Measurements from ENCODE around the gene BEND5. TPM values are rescaled to one million over a fixed set of nuclear protein-coding genes. Genes with fewer than 3 reads are reported as not detected.

BEND5 gene
- total and polyA plus RNA-seq, 4 donors = 9.1 to 41.6 (median 27.6) TPM

DNA sequence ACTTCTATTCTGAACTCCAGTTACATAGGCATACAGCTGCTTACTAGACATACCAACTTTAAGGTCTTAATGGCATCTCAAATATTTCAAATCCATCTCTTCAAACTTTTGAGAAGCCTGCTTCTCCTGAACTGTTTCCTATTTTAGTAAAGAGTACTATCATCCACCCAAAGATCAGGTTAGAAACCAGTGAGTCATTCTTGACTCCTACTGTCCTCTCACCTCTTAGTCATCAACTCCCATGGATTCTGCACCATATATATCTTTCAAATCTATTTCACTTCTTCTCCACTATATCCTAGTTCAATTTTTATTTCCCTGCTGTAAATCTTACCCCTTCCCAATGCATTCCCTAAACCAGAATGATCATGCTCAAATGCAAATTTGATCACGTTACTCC lies 18.1 kb upstream of the BEND5 start:
- no peak for DNase-seq (ENCODE audit: low read depth in 4 of 6, low spot score in 6 of 6)
- Histone ChIP-seq H3K9me3 (ENCODE audit: control insufficient read depth, insufficient read depth, low read length) (no peaks in the 10 kb centered on the region), H3K27ac (ENCODE audit: low read depth, low read length) (no peak overlapping the region), H3K4me1 (ENCODE audit: control insufficient read depth, insufficient read depth, low read length) (no peaks in the 10 kb centered on the region), H3K4me3 (ENCODE audit: low read depth, low read length) (no peak overlapping the region), H3K36me3 (ENCODE audit: control insufficient read depth, insufficient read depth, low read length) (no peaks in the 10 kb centered on the region), H3K27me3 (ENCODE audit: control insufficient read depth, insufficient read depth, low read length) (no peaks in the 10 kb centered on the region)
- WGBS (ENCODE audit: insufficient coverage) = 0% methylated on average over 1 of the region's 1 CpG

DNA sequence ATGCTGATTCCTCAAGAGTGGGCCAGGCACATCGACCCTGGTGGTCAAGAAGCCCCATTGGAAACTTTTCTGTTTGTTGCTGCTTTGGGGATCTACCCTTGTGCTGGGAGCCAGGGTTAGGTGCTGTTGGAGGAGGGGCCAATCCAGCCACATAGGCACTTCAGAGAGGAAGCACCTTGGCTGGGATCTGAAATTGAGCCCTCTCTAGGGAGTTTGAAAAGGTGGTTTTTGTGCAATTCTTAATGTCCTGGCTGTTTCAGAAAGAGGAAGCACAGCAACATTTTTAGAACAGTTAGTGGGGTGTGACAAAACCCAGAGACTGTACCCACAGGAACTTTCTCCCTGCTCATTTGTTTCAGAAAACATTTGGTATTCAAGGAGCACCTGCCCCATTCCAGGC lies 17.2 kb upstream of the BEND5 start:
- no peak overlapping the region for H3K4me3 ChIP-seq (ENCODE audit: low read depth, low read length)
- no peaks in the 10 kb centered on the region for H3K27me3 ChIP-seq (ENCODE audit: control insufficient read depth, insufficient read depth, low read length)
- H3K36me3 ChIP-seq (ENCODE audit: control insufficient read depth, insufficient read depth, low read length) = no peaks in the 10 kb centered on the region
- no peaks in the 10 kb centered on the region for H3K9me3 ChIP-seq (ENCODE audit: control insufficient read depth, insufficient read depth, low read length)
- no peak overlapping the region for H3K27ac ChIP-seq (ENCODE audit: low read depth, low read length)
- WGBS (ENCODE audit: insufficient coverage) = 67% methylated on average over 1 of the region's 1 CpG
- H3K4me1 ChIP-seq (ENCODE audit: control insufficient read depth, insufficient read depth, low read length) = no peaks in the 10 kb centered on the region
- no peak for DNase-seq (ENCODE audit: low read depth in 4 of 6, low spot score in 6 of 6)

- WGBS (ENCODE audit: insufficient coverage) = 62% methylated on average over 1 of the region's 1 CpG
- no peaks in the 10 kb centered on the region for H3K27me3 ChIP-seq (ENCODE audit: control insufficient read depth, insufficient read depth, low read length)
- no peaks in the 10 kb centered on the region for H3K4me1 ChIP-seq (ENCODE audit: control insufficient read depth, insufficient read depth, low read length)
- no peak overlapping the region for H3K27ac ChIP-seq (ENCODE audit: low read depth, low read length)
- H3K9me3 ChIP-seq (ENCODE audit: control insufficient read depth, insufficient read depth, low read length) = no peaks in the 10 kb centered on the region
- peak in 1 of 6 donors; percentile 54 for DNase-seq (ENCODE audit: low read depth in 4 of 6, low spot score in 6 of 6)
- no peaks in the 10 kb centered on the region for H3K36me3 ChIP-seq (ENCODE audit: control insufficient read depth, insufficient read depth, low read length)
- H3K4me3 ChIP-seq (ENCODE audit: low read depth, low read length) = no peak overlapping the region
These were observed 16.3 kb upstream of the BEND5 start for GRCh38 chr1:48792961-48793360.

DNA sequence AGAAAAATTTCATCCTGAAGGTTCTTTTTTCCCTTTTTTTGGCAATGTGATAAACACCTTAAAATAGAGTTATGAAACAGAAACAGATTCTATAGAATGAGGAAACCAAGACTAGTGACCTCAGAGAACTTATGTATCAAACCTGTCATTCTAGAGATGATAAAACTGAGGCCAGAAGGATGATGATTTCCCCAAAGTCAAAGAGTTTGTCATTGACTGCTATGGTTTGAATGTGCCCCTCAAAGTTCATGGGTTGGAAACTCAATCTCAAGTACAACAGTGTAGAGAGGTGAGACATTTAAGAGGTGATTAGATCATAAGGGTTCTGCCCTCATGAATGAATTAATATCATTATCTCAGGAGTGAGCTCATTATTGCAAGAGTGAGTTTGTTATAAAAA lies 13.7 kb upstream of the BEND5 start:
- Histone ChIP-seq H3K9me3 (ENCODE audit: control insufficient read depth, insufficient read depth, low read length) (no peaks in the 10 kb centered on the region), H3K4me3 (ENCODE audit: low read depth, low read length) (no peak overlapping the region), H3K36me3 (ENCODE audit: control insufficient read depth, insufficient read depth, low read length) (no peaks in the 10 kb centered on the region), H3K4me1 (ENCODE audit: control insufficient read depth, insufficient read depth, low read length) (no peaks in the 10 kb centered on the region), H3K27me3 (ENCODE audit: control insufficient read depth, insufficient read depth, low read length) (no peaks in the 10 kb centered on the region), H3K27ac (ENCODE audit: low read depth, low read length) (no peak overlapping the region)
- no peak for DNase-seq (ENCODE audit: low read depth in 4 of 6, low spot score in 6 of 6)

DNA sequence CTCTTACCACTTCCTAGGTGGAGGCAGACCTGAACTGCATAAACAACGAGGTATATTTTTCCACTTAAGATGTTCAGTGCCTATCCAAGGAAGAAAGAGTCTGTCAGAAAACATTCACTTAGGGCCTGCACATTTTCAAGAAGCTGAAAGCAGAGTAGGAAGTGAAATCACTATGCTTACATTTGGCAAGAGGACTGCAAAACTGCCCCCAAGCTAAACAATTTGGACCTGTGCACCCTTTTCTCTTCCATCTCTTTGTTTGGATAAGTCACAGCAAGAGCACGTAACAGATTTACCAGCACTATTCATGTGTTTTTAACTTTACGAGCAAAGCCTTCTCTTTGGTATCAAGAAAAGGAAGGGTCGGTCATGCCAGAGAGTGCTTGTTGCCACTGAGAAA lies 13.2 kb upstream of the BEND5 start:
- no CpG with 5 or more reads among the region's 4 CpGs for WGBS (ENCODE audit: insufficient coverage)
- Histone ChIP-seq H3K4me3 (ENCODE audit: low read depth, low read length) (no peak overlapping the region), H3K4me1 (ENCODE audit: control insufficient read depth, insufficient read depth, low read length) (no peaks in the 10 kb centered on the region), H3K36me3 (ENCODE audit: control insufficient read depth, insufficient read depth, low read length) (no peaks in the 10 kb centered on the region), H3K27ac (ENCODE audit: low read depth, low read length) (peak overlapping the region; percentile 42), H3K9me3 (ENCODE audit: control insufficient read depth, insufficient read depth, low read length) (no peaks in the 10 kb centered on the region), H3K27me3 (ENCODE audit: control insufficient read depth, insufficient read depth, low read length) (no peaks in the 10 kb centered on the region)
- peak in 1 of 6 donors; percentile 57 for DNase-seq (ENCODE audit: low read depth in 4 of 6, low spot score in 6 of 6)

- Histone ChIP-seq H3K27ac (ENCODE audit: low read depth, low read length) (no peak overlapping the region), H3K9me3 (ENCODE audit: control insufficient read depth, insufficient read depth, low read length) (no peaks in the 10 kb centered on the region), H3K36me3 (ENCODE audit: control insufficient read depth, insufficient read depth, low read length) (no peaks in the 10 kb centered on the region), H3K4me3 (ENCODE audit: low read depth, low read length) (no peak overlapping the region), H3K4me1 (ENCODE audit: control insufficient read depth, insufficient read depth, low read length) (no peaks in the 10 kb centered on the region), H3K27me3 (ENCODE audit: control insufficient read depth, insufficient read depth, low read length) (no peaks in the 10 kb centered on the region)
- DNase-seq (ENCODE audit: low read depth in 4 of 6, low spot score in 6 of 6) = no peak
- WGBS (ENCODE audit: insufficient coverage) = no CpG with 5 or more reads among the region's 1 CpG
These were observed 9.2 kb upstream of the BEND5 start for GRCh38 chr1:48785869-48786268.

- H3K27ac ChIP-seq (ENCODE audit: low read depth, low read length) = no peak overlapping the region
- DNase-seq (ENCODE audit: low read depth in 4 of 6, low spot score in 6 of 6) = no peak
- no peak overlapping the region for H3K4me3 ChIP-seq (ENCODE audit: low read depth, low read length)
- H3K9me3 ChIP-seq (ENCODE audit: control insufficient read depth, insufficient read depth, low read length) = no peaks in the 10 kb centered on the region
- no peaks in the 10 kb centered on the region for H3K27me3 ChIP-seq (ENCODE audit: control insufficient read depth, insufficient read depth, low read length)
- no peaks in the 10 kb centered on the region for H3K36me3 ChIP-seq (ENCODE audit: control insufficient read depth, insufficient read depth, low read length)
- H3K4me1 ChIP-seq (ENCODE audit: control insufficient read depth, insufficient read depth, low read length) = no peaks in the 10 kb centered on the region
- WGBS (ENCODE audit: insufficient coverage) = 100% methylated on average over 1 of the region's 2 CpGs
These were observed 7.6 kb upstream of the BEND5 start for GRCh38 chr1:48784301-48784700.

GRCh38 chr1:48777219-48777895 lies 666 bp upstream of the BEND5 start:
- H3K4me1 ChIP-seq (ENCODE audit: control insufficient read depth, insufficient read depth, low read length) = peaks cover 11% of the 10 kb centered on the region
- no peaks in the 10 kb centered on the region for H3K9me3 ChIP-seq (ENCODE audit: control insufficient read depth, insufficient read depth, low read length)
- peak overlapping the region; percentile 27 for H3K27ac ChIP-seq (ENCODE audit: low read depth, low read length)
- H3K36me3 ChIP-seq (ENCODE audit: control insufficient read depth, insufficient read depth, low read length) = peaks cover 1% of the 10 kb centered on the region
- 2% methylated on average over 9 of the region's 17 CpGs for WGBS (ENCODE audit: insufficient coverage)
- peak in 4 of 6 donors; percentile 22 to 64 (median 50) for DNase-seq (ENCODE audit: low read depth in 4 of 6, low spot score in 6 of 6)
- H3K4me3 ChIP-seq (ENCODE audit: low read depth, low read length) = peak overlapping the region; percentile 75
- H3K27me3 ChIP-seq (ENCODE audit: control insufficient read depth, insufficient read depth, low read length) = no peaks in the 10 kb centered on the region

- Histone ChIP-seq H3K36me3 (ENCODE audit: control insufficient read depth, insufficient read depth, low read length) (peaks cover 7% of the 10 kb centered on the region), H3K4me1 (ENCODE audit: control insufficient read depth, insufficient read depth, low read length) (peaks cover 16% of the 10 kb centered on the region), H3K9me3 (ENCODE audit: control insufficient read depth, insufficient read depth, low read length) (no peaks in the 10 kb centered on the region), H3K27me3 (ENCODE audit: control insufficient read depth, insufficient read depth, low read length) (no peaks in the 10 kb centered on the region), H3K27ac (ENCODE audit: low read depth, low read length) (peak overlapping the region; percentile 47), H3K4me3 (ENCODE audit: low read depth, low read length) (peak overlapping the region; percentile 75)
- DNase-seq (ENCODE audit: low read depth in 4 of 6, low spot score in 6 of 6) = peak in 1 of 6 donors; percentile 54
- 1% methylated on average over 6 of the region's 7 CpGs for WGBS (ENCODE audit: insufficient coverage)
These were observed 779 bp downstream of the BEND5 start for GRCh38 chr1:48775831-48776392.

DNA sequence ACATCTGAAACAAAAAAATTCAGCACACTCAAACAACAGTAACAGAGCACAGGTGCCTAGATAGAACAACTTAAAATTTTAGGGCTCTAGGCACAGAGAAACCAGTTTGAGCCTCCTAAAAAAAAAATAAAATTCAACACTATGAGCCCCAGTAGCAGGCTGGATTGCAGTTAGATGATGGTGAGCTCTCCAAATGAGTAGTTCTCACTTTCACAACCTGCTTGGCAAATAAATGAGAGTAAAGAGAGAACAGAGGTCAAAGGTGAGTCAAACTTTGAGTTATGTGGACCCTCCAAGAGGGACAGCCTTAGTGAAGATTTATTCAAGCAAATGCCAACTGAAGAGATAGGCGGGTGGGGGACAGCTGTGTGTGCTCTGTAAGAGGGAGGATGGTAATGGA lies 3.6 kb downstream of the BEND5 start:
- Histone ChIP-seq H3K9me3 (ENCODE audit: control insufficient read depth, insufficient read depth, low read length) (no peaks in the 10 kb centered on the region), H3K36me3 (ENCODE audit: control insufficient read depth, insufficient read depth, low read length) (peaks cover 7% of the 10 kb centered on the region), H3K27ac (ENCODE audit: low read depth, low read length) (peak overlapping the region; percentile 4), H3K4me1 (ENCODE audit: control insufficient read depth, insufficient read depth, low read length) (peaks cover 16% of the 10 kb centered on the region), H3K27me3 (ENCODE audit: control insufficient read depth, insufficient read depth, low read length) (no peaks in the 10 kb centered on the region), H3K4me3 (ENCODE audit: low read depth, low read length) (no peak overlapping the region)
- DNase-seq (ENCODE audit: low read depth in 4 of 6, low spot score in 6 of 6) = no peak
- 100% methylated on average over 1 of the region's 1 CpG for WGBS (ENCODE audit: insufficient coverage)

Measured in spinal cord (tissue), 10 donors.